GM04503 (cell line): ENCODE results near the gene PROC.
"Not testable (repeated sequence)": the region's sequence is repeated elsewhere in the genome, so short reads cannot be mapped to it uniquely, and the experiment has no call there.

Source experiments
- DNase-seq: peaks from one replicate; pipeline ENCODE4 v3.0.0-alpha.2; 2012; ENCODE audit warnings: low read depth

The PROC gene

GRCh38 chr2:127427376-127428056, 9.3 kb downstream of the PROC start:
- no peak for DNase-seq

- no peak for DNase-seq
Measured at GRCh38 chr2:127428057-127428814, 10.0 kb downstream of the PROC start.

- DNase-seq = no peak
Measured at GRCh38 chr2:127428815-127429109, 10.5 kb downstream of the PROC start.

- DNase-seq = no peak
Measured at GRCh38 chr2:127429291-127429690, 11.1 kb downstream of the PROC start.

GRCh38 chr2:127429844-127430425, 11.7 kb downstream of the PROC start:
- DNase-seq = no peak

GRCh38 chr2:127431408-127432023, 13.3 kb downstream of the PROC start:
- no peak for DNase-seq

- DNase-seq = no peak
Measured at GRCh38 chr2:127434515-127434914, 16.3 kb downstream of the PROC start.

- no peak for DNase-seq
Measured at GRCh38 chr2:127437056-127437455, 18.8 kb downstream of the PROC start.

GRCh38 chr2:127437781-127438726, 19.8 kb downstream of the PROC start:
- DNase-seq = no peak

- DNase-seq = no peak
Measured at GRCh38 chr2:127439343-127439742, 21.1 kb downstream of the PROC start.

GRCh38 chr2:127448526-127448925, 30.3 kb downstream of the PROC start:
- DNase-seq = peak; percentile 17

- DNase-seq = no peak
Measured at GRCh38 chr2:127449414-127449813, 31.2 kb downstream of the PROC start.

GRCh38 chr2:127449898-127450297, 31.7 kb downstream of the PROC start:
- DNase-seq = no peak

- DNase-seq = no peak
Measured at GRCh38 chr2:127451981-127452380, 33.8 kb downstream of the PROC start.

- not testable (repeated sequence) for DNase-seq
Measured at GRCh38 chr2:127452423-127452822, 34.2 kb downstream of the PROC start.

GRCh38 chr2:127453013-127453391, 34.8 kb downstream of the PROC start:
- no peak for DNase-seq

GRCh38 chr2:127453392-127454171, 35.4 kb downstream of the PROC start:
- no peak for DNase-seq

GRCh38 chr2:127454595-127455565, 36.7 kb downstream of the PROC start:
- DNase-seq = no peak

- DNase-seq = no peak
Measured at GRCh38 chr2:127455566-127456493, 37.6 kb downstream of the PROC start.
